HEK293 (cell line): ENCODE measurements around the gene IFRD2.

Experiments
- CTCF ChIA-PET: fragments of 350-600 bp; formaldehyde crosslinking; extraction: SDS; loops from one replicate; lab custom pipeline; 2021; ENCODE audit warnings: antibody characterized with exemption; lab: Yijun Ruan, JAX
- POLR2A ChIA-PET: fragments of 300-600 bp; formaldehyde crosslinking; extraction: SDS; loops from one replicate; lab custom pipeline; 2020; ENCODE audit warnings: antibody characterized with exemption, inconsistent platforms; lab: Yijun Ruan, JAX
- H3K27ac ChIP-seq: fragments of 200-500 bp; sonication (Bioruptor generic); 2 replicates; pipeline ENCODE4 v1.5.1; 2014; ENCODE audit warnings: low read depth, low read length, control low read depth, inconsistent platforms; ENCODE audit errors: extremely low read depth
- H3K36me3 ChIP-seq, 2 experiments: fragments of 200-500 bp in 1 of 2; sonication (Bioruptor generic) in 1 of 2; 1 replicate in 1 of 2; 2 replicates in 1 of 2; pipeline ENCODE4 v1.5.1; 2014 to 2017; ENCODE audit warnings: inconsistent platforms in 2 of 2, low read length in 2 of 2; ENCODE audit not compliant: control insufficient read depth in 2 of 2, insufficient read depth in 1 of 2
- H3K4me1 ChIP-seq: fragments of 200-500 bp; sonication (Bioruptor generic); 2 replicates; pipeline ENCODE4 v1.5.1; 2014; ENCODE audit warnings: mild to moderate bottlenecking, low read length, inconsistent platforms; ENCODE audit not compliant: control insufficient read depth, insufficient read depth
- H3K4me3 ChIP-seq: 2 replicates; pipeline ENCODE4 v1.5.1; 2011; ENCODE audit warnings: low read depth, mild to moderate bottlenecking, control low read depth, low read length, moderate library complexity
- H3K9me3 ChIP-seq: fragments of 200-500 bp; sonication (Bioruptor generic); 2 replicates; pipeline ENCODE4 v1.5.1; 2014; ENCODE audit warnings: low read depth, low read length, inconsistent platforms; ENCODE audit not compliant: control insufficient read depth, insufficient read depth
- GLI4 ChIP-seq: fragments of 450-650 bp; formaldehyde crosslinking; IDR thresholded peaks from 2 replicates; pipeline ENCODE4 v1.5.1; 2016; ENCODE audit warnings: missing biosample characterization, missing genetic modification characterization
- GLIS1 ChIP-seq: fragments of 450-650 bp; formaldehyde crosslinking; IDR thresholded peaks from 2 replicates; pipeline ENCODE4 v1.5.1; 2016; ENCODE audit warnings: missing biosample characterization, missing genetic modification characterization
- GLIS2 ChIP-seq: fragments of 450-650 bp; formaldehyde crosslinking; IDR thresholded peaks from 2 replicates; pipeline ENCODE4 v1.5.1; 2016; ENCODE audit warnings: missing biosample characterization, missing genetic modification characterization
- WT1 ChIP-seq: fragments of 450-650 bp; formaldehyde crosslinking; IDR thresholded peaks from 2 replicates; pipeline ENCODE4 v1.5.1; 2016; ENCODE audit warnings: missing biosample characterization, missing genetic modification characterization
- ZBTB21 ChIP-seq: fragments of 450-650 bp; formaldehyde crosslinking; IDR thresholded peaks from 2 replicates; pipeline ENCODE4 v1.5.1; 2017; ENCODE audit warnings: missing biosample characterization, missing genetic modification characterization
- ZFP69B ChIP-seq: fragments of 450-650 bp; formaldehyde crosslinking; IDR thresholded peaks from 2 replicates; pipeline ENCODE4 v1.5.1; 2016; ENCODE audit warnings: missing biosample characterization, missing genetic modification characterization
- ZNF10 ChIP-seq: fragments of 450-650 bp; formaldehyde crosslinking; IDR thresholded peaks from 2 replicates; pipeline ENCODE4 v1.5.1; 2017; ENCODE audit warnings: missing biosample characterization, missing genetic modification characterization
- ZNF184 ChIP-seq: fragments of 450-650 bp; IDR thresholded peaks from 2 replicates; pipeline ENCODE4 v1.5.1; 2018; ENCODE audit warnings: missing biosample characterization, mild to moderate bottlenecking, missing genetic modification characterization
- ZNF248 ChIP-seq: fragments of 450-650 bp; formaldehyde crosslinking; IDR thresholded peaks from 2 replicates; pipeline ENCODE4 v1.5.1; 2017; ENCODE audit warnings: missing biosample characterization, missing genetic modification characterization
- ZNF521 ChIP-seq: fragments of 450-650 bp; formaldehyde crosslinking; IDR thresholded peaks from 2 replicates; pipeline ENCODE4 v1.5.1; 2017; ENCODE audit warnings: missing biosample characterization, mild to moderate bottlenecking, missing genetic modification characterization
- ZNF530 ChIP-seq: fragments of 450-650 bp; formaldehyde crosslinking; IDR thresholded peaks from 2 replicates; pipeline ENCODE4 v1.5.1; 2016; ENCODE audit warnings: low read depth, missing biosample characterization, missing genetic modification characterization
- ZNF623 ChIP-seq: fragments of 450-650 bp; formaldehyde crosslinking; IDR thresholded peaks from 2 replicates; pipeline ENCODE4 v1.5.1; 2016; ENCODE audit warnings: missing biosample characterization, missing genetic modification characterization
- ZNF654 ChIP-seq: fragments of 450-650 bp; formaldehyde crosslinking; IDR thresholded peaks from 2 replicates; pipeline ENCODE4 v1.5.1; 2016; ENCODE audit warnings: low read depth, missing biosample characterization, missing genetic modification characterization
- ZNF664 ChIP-seq: fragments of 450-650 bp; formaldehyde crosslinking; IDR thresholded peaks from 2 replicates; pipeline ENCODE4 v1.5.1; 2016; ENCODE audit warnings: missing biosample characterization, missing genetic modification characterization
- ZSCAN30 ChIP-seq: fragments of 450-650 bp; IDR thresholded peaks from 2 replicates; pipeline ENCODE4 v1.5.1; 2018; ENCODE audit warnings: missing biosample characterization, mild to moderate bottlenecking, missing genetic modification characterization, moderate library complexity
- TF ChIP-seq, protein P1 (sequence below): fragments of 450-650 bp; formaldehyde crosslinking; IDR thresholded peaks from 2 replicates; pipeline ENCODE4 v1.5.1; 2016; ENCODE audit warnings: missing biosample characterization, missing genetic modification characterization, borderline replicate concordance
- TF ChIP-seq, protein P2 (sequence below): fragments of 450-650 bp; formaldehyde crosslinking; IDR thresholded peaks from 2 replicates; pipeline ENCODE4 v1.5.1; 2017; ENCODE audit warnings: missing biosample characterization, mild to moderate bottlenecking, missing genetic modification characterization, moderate library complexity
- TF ChIP-seq, protein P3 (sequence below): fragments of 450-650 bp; formaldehyde crosslinking; IDR thresholded peaks from 2 replicates; pipeline ENCODE4 v1.5.1; 2016; ENCODE audit warnings: missing biosample characterization, missing genetic modification characterization
- TF ChIP-seq, protein P4 (sequence below): fragments of 450-650 bp; formaldehyde crosslinking; IDR thresholded peaks from 2 replicates; pipeline ENCODE4 v1.5.1; 2016; ENCODE audit warnings: missing biosample characterization, missing genetic modification characterization
- TF ChIP-seq, protein P5 (sequence below): fragments of 450-650 bp; formaldehyde crosslinking; IDR thresholded peaks from 2 replicates; pipeline ENCODE4 v1.5.1; 2016; ENCODE audit warnings: missing biosample characterization, missing genetic modification characterization, borderline replicate concordance
- TF ChIP-seq, protein P6 (sequence below): fragments of 450-650 bp; formaldehyde crosslinking; IDR thresholded peaks from 2 replicates; pipeline ENCODE4 v1.5.1; 2017; ENCODE audit warnings: missing biosample characterization, missing genetic modification characterization

IFRD2 gene

DNA sequence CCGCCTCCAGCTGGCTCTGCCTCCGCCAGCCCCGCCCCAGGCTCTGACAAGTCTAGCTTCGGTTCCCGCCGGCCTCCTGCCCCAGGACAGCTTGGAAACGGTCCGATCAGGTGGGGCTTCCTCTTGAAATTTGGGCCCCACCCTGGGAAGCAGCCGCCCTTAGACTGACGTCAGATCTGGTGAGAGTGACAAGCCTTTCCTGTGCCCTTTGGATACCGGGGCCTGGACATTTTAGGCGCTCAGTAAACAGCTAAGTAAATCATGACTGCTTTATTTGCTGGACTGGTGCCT lies 7.4 kb upstream of the IFRD2 start (continued):
- no peak for TF ChIP-seq GLI4 (tag by site-specific recombination)
- no peak for TF ChIP-seq ZSCAN30 (tag by site-specific recombination)
- 0 out of 2 replicates have a peak, but pooled peaks have one; percentile 54 for TF ChIP-seq ZNF184 (tag by site-specific recombination)
- no peak for TF ChIP-seq ZNF248

DNA sequence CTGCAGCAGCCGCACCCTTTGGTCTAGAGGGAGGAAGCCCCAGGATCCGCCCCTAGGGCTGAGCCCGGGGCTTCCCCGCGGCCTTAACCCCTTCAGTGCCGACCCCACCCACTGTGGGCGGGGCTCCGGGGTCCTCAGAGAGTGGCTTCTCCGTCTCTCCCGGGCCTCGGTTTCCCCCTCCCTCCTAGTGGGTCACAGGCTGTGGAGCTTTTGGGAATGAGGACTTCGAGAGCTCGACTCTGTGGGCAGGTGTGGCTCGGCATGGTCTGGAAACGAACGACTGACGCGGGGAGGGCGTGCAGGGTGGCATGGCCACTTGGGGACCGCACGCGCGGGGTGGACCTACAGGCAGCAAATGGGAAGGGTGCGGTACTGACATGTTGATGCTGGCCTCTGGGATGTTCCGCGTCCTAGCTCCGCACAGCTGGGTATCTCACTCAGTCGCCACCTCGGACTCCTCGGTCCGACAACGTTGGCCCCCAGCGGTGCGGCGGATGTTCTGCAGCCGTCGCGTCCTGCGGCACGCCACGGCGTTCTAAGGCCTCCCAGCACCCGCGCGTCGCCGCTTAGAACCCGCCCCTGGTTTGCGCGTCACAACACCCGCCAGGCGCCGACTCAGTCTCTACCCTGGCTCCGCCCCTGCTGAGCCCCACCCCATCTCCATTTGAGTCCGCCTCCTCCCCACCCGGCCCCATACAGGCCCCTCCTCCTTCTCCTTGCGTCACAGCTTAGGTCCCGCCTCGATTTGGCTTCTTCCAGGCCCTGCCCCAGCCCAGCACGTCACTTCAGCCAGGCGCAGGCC lies 6.8 kb upstream of the IFRD2 start, which contains the start of the genes HYAL3 and NAA80:
HYAL3 (minus strand) TSS at position 570 of the 802 bp plus-strand sequence. CDS start 3,803 bp downstream, outside the sequence.
NAA80 (minus strand) TSS at position 570 of the 802 bp plus-strand sequence. CDS start 1,942 bp downstream, outside the sequence.
- POLR2A ChIA-PET = interaction anchor here (0.6 to 2.2 kb wide), 17 partner anchors 9 to 270 kb away, joined by 3 to 34 read pairs (median 4); partner anchors contain the start of genes CYB561D2, GNAI2, HEMK1 and LSMEM2
- Histone ChIP-seq H3K36me3 (peaks cover 0 to 4% of the 10 kb centered on the region in 2 experiments; a peak in 1 of 3 replicates), H3K9me3 (no peaks in the 10 kb centered on the region), H3K27ac (peak within 1 kb of the TSS; percentile 56), H3K4me1 (no peaks in the 10 kb centered on the region), H3K4me3 (peak within 1 kb of the TSS; percentile 69)
- CTCF ChIA-PET = interaction anchor here (0.6 to 2.0 kb wide), 9 partner anchors 18 to 89 kb away, joined by 3 to 7 read pairs (median 4); partner anchors contain the start of gene HYAL2
- TF ChIP-seq, protein P1, sequence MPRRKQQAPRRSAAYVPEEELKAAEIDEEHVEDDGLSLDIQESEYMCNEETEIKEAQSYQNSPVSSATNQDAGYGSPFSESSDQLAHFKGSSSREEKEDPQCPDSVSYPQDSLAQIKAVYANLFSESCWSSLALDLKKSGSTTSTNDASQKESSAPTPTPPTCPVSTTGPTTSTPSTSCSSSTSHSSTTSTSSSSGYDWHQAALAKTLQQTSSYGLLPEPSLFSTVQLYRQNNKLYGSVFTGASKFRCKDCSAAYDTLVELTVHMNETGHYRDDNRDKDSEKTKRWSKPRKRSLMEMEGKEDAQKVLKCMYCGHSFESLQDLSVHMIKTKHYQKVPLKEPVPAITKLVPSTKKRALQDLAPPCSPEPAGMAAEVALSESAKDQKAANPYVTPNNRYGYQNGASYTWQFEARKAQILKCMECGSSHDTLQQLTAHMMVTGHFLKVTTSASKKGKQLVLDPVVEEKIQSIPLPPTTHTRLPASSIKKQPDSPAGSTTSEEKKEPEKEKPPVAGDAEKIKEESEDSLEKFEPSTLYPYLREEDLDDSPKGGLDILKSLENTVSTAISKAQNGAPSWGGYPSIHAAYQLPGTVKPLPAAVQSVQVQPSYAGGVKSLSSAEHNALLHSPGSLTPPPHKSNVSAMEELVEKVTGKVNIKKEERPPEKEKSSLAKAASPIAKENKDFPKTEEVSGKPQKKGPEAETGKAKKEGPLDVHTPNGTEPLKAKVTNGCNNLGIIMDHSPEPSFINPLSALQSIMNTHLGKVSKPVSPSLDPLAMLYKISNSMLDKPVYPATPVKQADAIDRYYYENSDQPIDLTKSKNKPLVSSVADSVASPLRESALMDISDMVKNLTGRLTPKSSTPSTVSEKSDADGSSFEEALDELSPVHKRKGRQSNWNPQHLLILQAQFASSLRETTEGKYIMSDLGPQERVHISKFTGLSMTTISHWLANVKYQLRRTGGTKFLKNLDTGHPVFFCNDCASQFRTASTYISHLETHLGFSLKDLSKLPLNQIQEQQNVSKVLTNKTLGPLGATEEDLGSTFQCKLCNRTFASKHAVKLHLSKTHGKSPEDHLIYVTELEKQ = peak; percentile 52; the same call in 1 of the 2 replicates
- TF ChIP-seq GLIS2 (tag by site-specific recombination) (peak; percentile 98), ZFP69B (tag by site-specific recombination) (peak; percentile 30; the same call in 1 of the 2 replicates), ZNF10 (tag by site-specific recombination) (no peak), WT1 (tag by site-specific recombination) (no peak), GLIS1 (tag by site-specific recombination) (peak; percentile 86), ZNF654 (tag by site-specific recombination) (no peak), ZNF530 (tag by site-specific recombination) (no peak), ZNF623 (no peak), ZNF664 (no peak), ZBTB21 (peak; percentile 85), ZNF521 (no peak)
- TF ChIP-seq, protein P2, sequence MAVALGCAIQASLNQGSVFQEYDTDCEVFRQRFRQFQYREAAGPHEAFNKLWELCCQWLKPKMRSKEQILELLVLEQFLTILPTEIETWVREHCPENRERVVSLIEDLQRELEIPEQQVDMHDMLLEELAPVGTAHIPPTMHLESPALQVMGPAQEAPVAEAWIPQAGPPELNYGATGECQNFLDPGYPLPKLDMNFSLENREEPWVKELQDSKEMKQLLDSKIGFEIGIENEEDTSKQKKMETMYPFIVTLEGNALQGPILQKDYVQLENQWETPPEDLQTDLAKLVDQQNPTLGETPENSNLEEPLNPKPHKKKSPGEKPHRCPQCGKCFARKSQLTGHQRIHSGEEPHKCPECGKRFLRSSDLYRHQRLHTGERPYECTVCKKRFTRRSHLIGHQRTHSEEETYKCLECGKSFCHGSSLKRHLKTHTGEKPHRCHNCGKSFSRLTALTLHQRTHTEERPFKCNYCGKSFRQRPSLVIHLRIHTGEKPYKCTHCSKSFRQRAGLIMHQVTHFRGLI (tag by site-specific recombination) = no peak
- TF ChIP-seq, protein P3, sequence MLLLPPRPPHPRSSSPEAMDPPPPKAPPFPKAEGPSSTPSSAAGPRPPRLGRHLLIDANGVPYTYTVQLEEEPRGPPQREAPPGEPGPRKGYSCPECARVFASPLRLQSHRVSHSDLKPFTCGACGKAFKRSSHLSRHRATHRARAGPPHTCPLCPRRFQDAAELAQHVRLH (tag by site-specific recombination) = no peak
- TF ChIP-seq, protein P4, sequence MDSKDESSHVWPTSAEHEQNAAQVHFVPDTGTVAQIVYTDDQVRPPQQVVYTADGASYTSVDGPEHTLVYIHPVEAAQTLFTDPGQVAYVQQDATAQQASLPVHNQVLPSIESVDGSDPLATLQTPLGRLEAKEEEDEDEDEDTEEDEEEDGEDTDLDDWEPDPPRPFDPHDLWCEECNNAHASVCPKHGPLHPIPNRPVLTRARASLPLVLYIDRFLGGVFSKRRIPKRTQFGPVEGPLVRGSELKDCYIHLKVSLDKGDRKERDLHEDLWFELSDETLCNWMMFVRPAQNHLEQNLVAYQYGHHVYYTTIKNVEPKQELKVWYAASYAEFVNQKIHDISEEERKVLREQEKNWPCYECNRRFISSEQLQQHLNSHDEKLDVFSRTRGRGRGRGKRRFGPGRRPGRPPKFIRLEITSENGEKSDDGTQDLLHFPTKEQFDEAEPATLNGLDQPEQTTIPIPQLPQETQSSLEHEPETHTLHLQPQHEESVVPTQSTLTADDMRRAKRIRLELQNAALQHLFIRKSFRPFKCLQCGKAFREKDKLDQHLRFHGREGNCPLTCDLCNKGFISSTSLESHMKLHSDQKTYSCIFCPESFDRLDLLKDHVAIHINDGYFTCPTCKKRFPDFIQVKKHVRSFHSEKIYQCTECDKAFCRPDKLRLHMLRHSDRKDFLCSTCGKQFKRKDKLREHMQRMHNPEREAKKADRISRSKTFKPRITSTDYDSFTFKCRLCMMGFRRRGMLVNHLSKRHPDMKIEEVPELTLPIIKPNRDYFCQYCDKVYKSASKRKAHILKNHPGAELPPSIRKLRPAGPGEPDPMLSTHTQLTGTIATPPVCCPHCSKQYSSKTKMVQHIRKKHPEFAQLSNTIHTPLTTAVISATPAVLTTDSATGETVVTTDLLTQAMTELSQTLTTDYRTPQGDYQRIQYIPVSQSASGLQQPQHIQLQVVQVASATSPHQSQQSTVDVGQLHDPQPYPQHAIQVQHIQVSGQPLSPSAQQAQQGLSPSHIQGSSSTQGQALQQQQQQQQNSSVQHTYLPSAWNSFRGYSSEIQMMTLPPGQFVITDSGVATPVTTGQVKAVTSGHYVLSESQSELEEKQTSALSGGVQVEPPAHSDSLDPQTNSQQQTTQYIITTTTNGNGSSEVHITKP (tag by site-specific recombination) = peak; percentile 44
- TF ChIP-seq, protein P5, sequence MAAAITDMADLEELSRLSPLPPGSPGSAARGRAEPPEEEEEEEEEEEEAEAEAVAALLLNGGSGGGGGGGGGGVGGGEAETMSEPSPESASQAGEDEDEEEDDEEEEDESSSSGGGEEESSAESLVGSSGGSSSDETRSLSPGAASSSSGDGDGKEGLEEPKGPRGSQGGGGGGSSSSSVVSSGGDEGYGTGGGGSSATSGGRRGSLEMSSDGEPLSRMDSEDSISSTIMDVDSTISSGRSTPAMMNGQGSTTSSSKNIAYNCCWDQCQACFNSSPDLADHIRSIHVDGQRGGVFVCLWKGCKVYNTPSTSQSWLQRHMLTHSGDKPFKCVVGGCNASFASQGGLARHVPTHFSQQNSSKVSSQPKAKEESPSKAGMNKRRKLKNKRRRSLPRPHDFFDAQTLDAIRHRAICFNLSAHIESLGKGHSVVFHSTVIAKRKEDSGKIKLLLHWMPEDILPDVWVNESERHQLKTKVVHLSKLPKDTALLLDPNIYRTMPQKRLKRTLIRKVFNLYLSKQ (tag by site-specific recombination) = no peak
- TF ChIP-seq, protein P6, sequence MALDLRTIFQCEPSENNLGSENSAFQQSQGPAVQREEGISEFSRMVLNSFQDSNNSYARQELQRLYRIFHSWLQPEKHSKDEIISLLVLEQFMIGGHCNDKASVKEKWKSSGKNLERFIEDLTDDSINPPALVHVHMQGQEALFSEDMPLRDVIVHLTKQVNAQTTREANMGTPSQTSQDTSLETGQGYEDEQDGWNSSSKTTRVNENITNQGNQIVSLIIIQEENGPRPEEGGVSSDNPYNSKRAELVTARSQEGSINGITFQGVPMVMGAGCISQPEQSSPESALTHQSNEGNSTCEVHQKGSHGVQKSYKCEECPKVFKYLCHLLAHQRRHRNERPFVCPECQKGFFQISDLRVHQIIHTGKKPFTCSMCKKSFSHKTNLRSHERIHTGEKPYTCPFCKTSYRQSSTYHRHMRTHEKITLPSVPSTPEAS = no peak
